Pancreas (tissue), 10 donors: Measurements from ENCODE around the gene SAMSN1. TPM values are rescaled to one million over a fixed set of nuclear protein-coding genes. Genes with fewer than 3 reads are reported as not detected.
"Not testable (repeated sequence)": the region's sequence is repeated elsewhere in the genome, so short reads cannot be mapped to it uniquely, and the experiment has no call there.

Experiments used
- ATAC-seq, 4 donors: fragments of 200-7000 bp; cut with Tn5 transposase; one replicate each; pipeline versions ENCODE4 v1.8.0 to v1.9.1; 2020; ENCODE audit warnings: mild to moderate bottlenecking in 4 of 4, moderate library complexity in 4 of 4
- DNase-seq, 6 donors: peaks; one replicate each; pipeline ENCODE4 v3.0.0-alpha.2; 2020
- FAIRE-seq: peaks from 2 replicates; lab custom pipeline; 2012; peaks lifted over from hg19 to GRCh38; lab: Jason Lieb, UNC
- H3K27ac ChIP-seq, 4 donors: fragments of 200-600 bp; sonication (generic); 1 replicate in 3 of 4; 2 replicates in 1 of 4; pipeline versions ENCODE4 v1.5.0 to v1.8.0; 2020
- H3K27me3 ChIP-seq, 4 donors: fragments of 200-600 bp; one replicate each; pipeline ENCODE4 v1.8.0; 2021
- H3K36me3 ChIP-seq, 3 donors: fragments of 200-600 bp; sonication (generic) in 1 of 3; one replicate each; pipeline versions ENCODE4 v1.5.0 to v1.8.0; 2020 to 2021
- H3K4me1 ChIP-seq, 3 donors: fragments of 200-600 bp; one replicate each; pipeline ENCODE4 v1.8.0; 2021
- H3K4me3 ChIP-seq, 4 donors: fragments of 200-600 bp; sonication (generic) in 2 of 4; one replicate each; pipeline versions ENCODE4 v1.5.0 to v1.8.0; 2020 to 2021
- H3K9me3 ChIP-seq, 4 donors: fragments of 200-600 bp; one replicate each; pipeline ENCODE4 v1.8.0; 2021
- WGBS, 2 donors: extraction: QIAGEN DNeasy Blood & Tissue Kit; methylation state at CpG; one replicate each; pipeline ENCODE4 v1.1.7; 2013; 5-methylcytosine and 5-hydroxymethylcytosine counted together
- intact Hi-C, 3 donors: fragments of 100-400 bp; cut with DNase I; formaldehyde crosslinking; loops; one replicate each; pipeline versions ENCODE4 v1.11.1 to v1.14.2; 2022
- polyA plus RNA-seq, 2 donors: library from polyadenylated mRNA; stranded (reverse); fragments of 200-250 nt; gene quantifications; one replicate each; pipeline ENCODE4 v1.2.3, GENCODE V29; 2013
- total RNA-seq, 6 donors: library from RNA; stranded (reverse); fragmentation: NEBNext Ultra II Directional in 4 of 6; extraction: Animal tissue kit (Norgen Biotek cat#: 25700) in 4 of 6; gene quantifications; one replicate each; pipeline versions ENCODE4 v1.2.1 to v1.2.4, GENCODE V29; 2021 to 2023
- TF ChIP-seq, protein P1 (sequence below), 4 donors: fragments of 200-600 bp; sonication (generic) in 3 of 4; IDR thresholded peaks; one replicate each; pipeline versions ENCODE4 v1.5.0 to v1.8.0; 2021; ENCODE audit warnings: antibody characterized with exemption in 4 of 4
- donor health status: healthy with polysubstance abuse.
- donor health status: DM: no; HTN: no; CAD: no; lungs with moderate emphysema.
- donor health status: DM: no; HTN: no; CAD: no.
- donor health status: control.
- donor health status: control.
- donor health status: Bipolar disorder and iron deficiency.
- donor health status: DM: yes; HTN: yes; CAD: no.
- donor health status: DM: no; HTN: no; CAD: no.
- donor health status: DM: no; HTN: no; CAD: no.
- donor health status: DM: yes; HTN: yes; CAD: no.

SAMSN1 gene
- total and polyA plus RNA-seq, 8 donors = 0.12 to 5.0 (median 1.1) TPM

DNA sequence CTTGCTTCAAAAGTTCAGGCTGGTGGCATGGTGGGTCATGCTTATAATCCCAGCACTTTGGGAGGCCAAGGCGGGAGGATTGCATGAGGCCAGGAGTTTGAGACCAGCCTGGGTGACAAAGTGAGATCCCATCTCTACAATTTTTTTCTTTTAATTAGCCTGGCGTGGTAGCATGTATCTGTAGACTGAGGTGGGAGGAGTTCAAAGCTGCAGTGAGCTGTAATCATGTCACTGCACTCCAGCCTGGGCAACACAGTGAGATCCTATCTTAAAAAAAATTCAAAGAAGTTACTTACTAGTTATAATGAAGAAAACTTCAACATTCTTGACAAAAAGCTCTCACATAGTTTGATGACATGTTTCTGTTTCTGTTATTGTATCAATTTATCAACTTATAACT, 45.2 kb downstream of the SAMSN1 start:
- no peak for ATAC-seq
- no peak overlapping the region for H3K4me3 ChIP-seq
- 71 to 84% methylated on average over 2 of the region's 2 CpGs for WGBS, 2 donors
- TF ChIP-seq, protein P1, sequence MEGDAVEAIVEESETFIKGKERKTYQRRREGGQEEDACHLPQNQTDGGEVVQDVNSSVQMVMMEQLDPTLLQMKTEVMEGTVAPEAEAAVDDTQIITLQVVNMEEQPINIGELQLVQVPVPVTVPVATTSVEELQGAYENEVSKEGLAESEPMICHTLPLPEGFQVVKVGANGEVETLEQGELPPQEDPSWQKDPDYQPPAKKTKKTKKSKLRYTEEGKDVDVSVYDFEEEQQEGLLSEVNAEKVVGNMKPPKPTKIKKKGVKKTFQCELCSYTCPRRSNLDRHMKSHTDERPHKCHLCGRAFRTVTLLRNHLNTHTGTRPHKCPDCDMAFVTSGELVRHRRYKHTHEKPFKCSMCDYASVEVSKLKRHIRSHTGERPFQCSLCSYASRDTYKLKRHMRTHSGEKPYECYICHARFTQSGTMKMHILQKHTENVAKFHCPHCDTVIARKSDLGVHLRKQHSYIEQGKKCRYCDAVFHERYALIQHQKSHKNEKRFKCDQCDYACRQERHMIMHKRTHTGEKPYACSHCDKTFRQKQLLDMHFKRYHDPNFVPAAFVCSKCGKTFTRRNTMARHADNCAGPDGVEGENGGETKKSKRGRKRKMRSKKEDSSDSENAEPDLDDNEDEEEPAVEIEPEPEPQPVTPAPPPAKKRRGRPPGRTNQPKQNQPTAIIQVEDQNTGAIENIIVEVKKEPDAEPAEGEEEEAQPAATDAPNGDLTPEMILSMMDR (IDR thresholded peaks at IDR 0.05) = no peak
- H3K4me1 ChIP-seq = no peaks in the 10 kb centered on the region
- intact Hi-C loops = no loop called here
- no peak for DNase-seq
- H3K9me3 ChIP-seq = no peaks in the 10 kb centered on the region
- no peaks in the 10 kb centered on the region for H3K36me3 ChIP-seq
- H3K27ac ChIP-seq = no peak overlapping the region
- no peaks in the 10 kb centered on the region for H3K27me3 ChIP-seq
- FAIRE-seq = no peak

DNA sequence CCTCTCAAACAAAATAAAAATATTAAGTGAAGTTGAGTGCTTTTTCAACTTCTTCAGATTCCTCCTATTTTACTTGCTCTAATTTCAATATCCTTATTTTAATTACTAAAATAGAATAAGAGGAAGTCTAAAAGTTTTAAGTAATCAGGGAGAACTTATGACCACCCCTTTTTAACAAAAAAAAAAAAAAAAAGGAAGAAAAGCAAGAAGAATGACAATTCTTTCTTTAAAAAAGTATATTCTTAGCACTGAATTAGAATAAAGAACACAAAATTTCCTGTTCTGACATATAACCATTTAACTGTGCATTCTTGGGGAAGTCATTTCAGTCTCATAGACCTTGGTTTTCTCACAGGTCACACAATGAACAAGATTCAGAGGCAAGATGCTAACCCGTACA, 46.8 kb downstream of the SAMSN1 start:
- H3K36me3 ChIP-seq = no peaks in the 10 kb centered on the region
- DNase-seq = no peak
- H3K27ac ChIP-seq = no peak overlapping the region
- no peaks in the 10 kb centered on the region for H3K4me1 ChIP-seq
- intact Hi-C loops = no loop called here
- no peak overlapping the region for H3K4me3 ChIP-seq
- TF ChIP-seq, protein P1 (IDR thresholded peaks at IDR 0.05) = no peak
- no peaks in the 10 kb centered on the region for H3K9me3 ChIP-seq
- no peak for ATAC-seq
- FAIRE-seq = no peak
- WGBS, 2 donors = 31 to 56% methylated on average over 1 of the region's 1 CpG
- H3K27me3 ChIP-seq = no peaks in the 10 kb centered on the region

DNA sequence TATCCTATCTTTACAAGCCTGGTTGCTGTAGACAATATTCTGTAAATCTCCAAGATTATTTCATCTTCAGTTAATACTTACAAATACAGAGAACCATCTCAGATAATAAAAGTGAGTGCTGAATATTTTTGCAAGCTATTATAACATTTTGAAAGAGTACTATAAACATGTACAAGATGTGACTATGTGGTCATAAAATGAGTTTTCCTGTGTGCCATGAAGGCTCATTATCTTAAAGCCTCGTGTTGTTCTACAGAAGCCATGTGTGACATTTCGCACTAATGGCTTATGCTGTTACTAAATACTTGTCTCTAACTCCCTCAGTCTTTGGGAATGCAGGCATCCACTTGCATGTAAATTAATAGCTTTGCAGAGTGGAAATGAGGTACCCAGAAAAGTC, 48.3 kb downstream of the SAMSN1 start:
- H3K4me3 ChIP-seq = no peak overlapping the region

DNA sequence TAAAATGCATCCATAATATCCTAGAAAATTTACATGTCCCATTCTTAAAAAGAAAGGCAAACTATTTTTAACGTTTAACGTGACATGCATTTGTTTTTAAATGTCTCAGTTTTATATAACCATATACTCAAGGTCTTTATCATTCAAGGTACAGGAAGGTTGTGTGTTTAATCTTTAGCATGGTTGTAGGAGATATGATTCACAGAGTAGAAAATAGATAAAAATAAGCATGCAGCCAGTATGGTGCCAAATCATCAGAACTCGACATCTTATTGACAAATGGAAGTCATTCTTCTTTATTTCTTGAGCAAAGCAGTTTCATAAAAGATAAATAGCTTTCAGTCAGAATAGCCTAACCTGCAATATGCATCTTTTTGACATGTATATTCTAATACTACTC, 51.0 kb downstream of the SAMSN1 start:
- Histone ChIP-seq H3K36me3 (no peaks in the 10 kb centered on the region), H3K27ac (no peak overlapping the region), H3K9me3 (no peaks in the 10 kb centered on the region), H3K4me1 (no peaks in the 10 kb centered on the region), H3K27me3 (no peaks in the 10 kb centered on the region), H3K4me3 (no peak overlapping the region)
- TF ChIP-seq, protein P1 (IDR thresholded peaks at IDR 0.05) = no peak
- FAIRE-seq (no peak), DNase-seq (no peak), ATAC-seq (no peak)
- intact Hi-C loops = no loop called here
- WGBS, 2 donors = 58 to 74% methylated on average over 3 of the region's 3 CpGs

More for the DNA sequence above, 48.3 kb downstream of the SAMSN1 start:
- no peak for ATAC-seq
- Histone ChIP-seq H3K36me3 (no peaks in the 10 kb centered on the region), H3K27me3 (no peaks in the 10 kb centered on the region), H3K4me1 (no peaks in the 10 kb centered on the region), H3K9me3 (no peaks in the 10 kb centered on the region), H3K27ac (no peak overlapping the region)
- WGBS, 2 donors = 56 to 66% methylated on average over 2 of the region's 2 CpGs
- no peak for DNase-seq
- FAIRE-seq = no peak
- TF ChIP-seq, protein P1 (IDR thresholded peaks at IDR 0.05) = no peak
- intact Hi-C loops = no loop called here

DNA sequence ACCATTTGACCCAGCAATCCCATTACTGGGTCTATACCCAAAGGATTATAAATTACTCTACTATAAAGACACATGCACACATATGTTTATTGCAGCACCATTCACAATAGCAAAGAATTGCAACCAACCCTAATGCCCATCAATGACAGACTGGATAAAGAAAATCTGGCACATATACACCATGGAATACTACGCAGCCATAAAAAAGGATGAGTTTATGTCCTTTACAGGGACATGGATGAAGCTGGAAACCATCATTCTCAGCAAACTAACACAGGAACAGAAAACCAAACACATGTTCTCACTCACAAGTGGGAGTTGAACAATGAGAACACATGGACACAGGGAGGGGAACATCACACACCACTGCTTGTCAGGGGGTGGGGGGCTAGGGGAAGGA, 51.9 kb downstream of the SAMSN1 start:
- H3K4me3 ChIP-seq, H3K27me3 ChIP-seq, H3K9me3 ChIP-seq, FAIRE-seq, H3K4me1 ChIP-seq, H3K27ac ChIP-seq, DNase-seq, ATAC-seq, intact Hi-C loops, H3K36me3 ChIP-seq: not testable (repeated sequence)
- WGBS, 2 donors = 88 to 89% methylated on average over 1 of the region's 1 CpG
